MM.1S (cell line): Measurements from ENCODE around the gene FAM20C.
"Not testable (repeated sequence)": the region's sequence is repeated elsewhere in the genome, so short reads cannot be mapped to it uniquely, and the experiment has no call there.

Experiments
- EZH2phosphoT487 ChIP-seq: fragments of 300-600 bp; sonication (generic); IDR thresholded peaks from 2 replicates; pipeline ENCODE4 v1.6.1; 2018; ENCODE audit warnings: antibody characterized with exemption, low read length
- TF ChIP-seq, protein P1 (sequence below): fragments of 300-600 bp; sonication (generic); IDR thresholded peaks from 2 replicates; pipeline ENCODE4 v1.5.1; 2016; ENCODE audit warnings: antibody characterized with exemption, low read length, mixed read lengths

DNA sequence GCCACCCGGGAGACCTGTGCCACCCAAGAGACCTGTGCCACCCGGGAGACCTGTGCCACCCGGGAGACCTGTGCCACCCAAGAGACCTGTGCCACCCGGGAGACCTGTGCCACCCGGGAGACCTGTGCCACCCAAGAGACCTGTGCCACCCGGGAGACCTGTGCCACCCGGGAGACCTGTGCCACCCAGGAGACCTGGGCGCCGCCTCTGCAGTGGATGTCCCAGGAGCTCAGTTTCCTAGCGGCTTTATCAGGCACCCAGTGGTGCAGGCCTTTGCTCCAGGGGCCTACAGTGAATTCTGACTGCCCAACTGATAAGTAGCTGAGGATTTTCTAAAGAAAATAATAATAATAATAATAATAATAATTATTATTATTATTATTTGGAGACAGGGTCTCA is 51.2 kb downstream of the FAM20C start:
- TF ChIP-seq EZH2phosphoT487: not testable (repeated sequence)
- TF ChIP-seq, protein P1, sequence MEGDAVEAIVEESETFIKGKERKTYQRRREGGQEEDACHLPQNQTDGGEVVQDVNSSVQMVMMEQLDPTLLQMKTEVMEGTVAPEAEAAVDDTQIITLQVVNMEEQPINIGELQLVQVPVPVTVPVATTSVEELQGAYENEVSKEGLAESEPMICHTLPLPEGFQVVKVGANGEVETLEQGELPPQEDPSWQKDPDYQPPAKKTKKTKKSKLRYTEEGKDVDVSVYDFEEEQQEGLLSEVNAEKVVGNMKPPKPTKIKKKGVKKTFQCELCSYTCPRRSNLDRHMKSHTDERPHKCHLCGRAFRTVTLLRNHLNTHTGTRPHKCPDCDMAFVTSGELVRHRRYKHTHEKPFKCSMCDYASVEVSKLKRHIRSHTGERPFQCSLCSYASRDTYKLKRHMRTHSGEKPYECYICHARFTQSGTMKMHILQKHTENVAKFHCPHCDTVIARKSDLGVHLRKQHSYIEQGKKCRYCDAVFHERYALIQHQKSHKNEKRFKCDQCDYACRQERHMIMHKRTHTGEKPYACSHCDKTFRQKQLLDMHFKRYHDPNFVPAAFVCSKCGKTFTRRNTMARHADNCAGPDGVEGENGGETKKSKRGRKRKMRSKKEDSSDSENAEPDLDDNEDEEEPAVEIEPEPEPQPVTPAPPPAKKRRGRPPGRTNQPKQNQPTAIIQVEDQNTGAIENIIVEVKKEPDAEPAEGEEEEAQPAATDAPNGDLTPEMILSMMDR: not testable (repeated sequence)
